HG02588 (cell line): ENCODE results near the gene MMAA.
"Not testable (repeated sequence)": the region's sequence is repeated elsewhere in the genome, so short reads cannot be mapped to it uniquely, and the experiment has no call there.

Experiments
- ATAC-seq: cut with Tn5 transposase; IDR thresholded peaks from one replicate; pipeline ENCODE4 v1.9.1; 2021; ENCODE audit warnings: mild to moderate bottlenecking, moderate library complexity; ENCODE audit not compliant: unreplicated experiment

Gene MMAA

GRCh38 chr4:145626623-145626982 lies 7.4 kb downstream of the MMAA start:
- no peak for ATAC-seq

DNA sequence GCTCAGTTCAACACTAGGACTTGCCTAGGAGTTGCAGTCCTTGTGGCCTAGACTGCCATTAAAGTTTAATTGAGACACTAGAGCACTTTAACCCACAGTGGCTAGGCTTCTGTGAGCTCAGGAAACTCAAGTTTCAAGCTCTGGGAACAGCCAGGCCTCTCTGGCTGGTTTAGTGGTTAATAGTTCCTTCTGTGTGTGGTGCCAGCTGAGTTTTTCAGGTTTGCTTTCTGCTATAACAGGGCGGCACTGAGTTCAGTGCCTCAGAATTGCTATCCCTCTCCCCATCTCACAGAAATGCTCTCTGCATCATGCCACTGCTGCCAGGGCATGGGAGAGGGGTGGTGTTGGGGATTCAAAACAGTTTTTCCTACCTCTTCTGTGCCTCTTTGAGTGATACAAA lies 15.9 kb downstream of the MMAA start:
- no peak for ATAC-seq

GRCh38 chr4:145635630-145636029 lies 16.4 kb downstream of the MMAA start:
- no peak for ATAC-seq

DNA sequence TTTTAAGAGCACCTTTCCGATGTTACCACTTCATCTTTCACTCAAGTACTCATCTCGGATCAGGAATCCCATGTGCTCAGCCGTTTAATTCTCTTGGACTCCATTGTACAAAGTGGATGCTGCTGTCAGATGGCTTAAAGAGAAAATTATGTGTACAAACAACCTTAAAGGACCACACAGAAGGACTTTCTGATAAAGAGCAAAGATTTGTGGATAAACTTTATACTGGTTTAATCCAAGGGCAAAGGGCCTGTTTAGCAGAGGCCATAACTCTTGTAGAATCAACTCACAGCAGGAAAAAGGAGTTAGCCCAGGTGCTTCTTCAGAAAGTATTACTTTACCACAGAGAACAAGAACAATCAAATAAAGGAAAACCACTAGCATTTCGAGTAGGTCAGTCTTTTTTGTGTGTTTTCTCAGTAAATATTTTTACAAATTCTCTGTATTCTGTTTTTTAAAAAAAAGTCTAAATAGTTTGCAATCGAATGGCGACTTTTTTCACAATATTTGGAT lies 20.1 kb downstream of the MMAA start:
- ATAC-seq: no peak

- not testable (repeated sequence) for ATAC-seq
These were observed 21.1 kb downstream of the MMAA start for GRCh38 chr4:145640236-145640635.

DNA sequence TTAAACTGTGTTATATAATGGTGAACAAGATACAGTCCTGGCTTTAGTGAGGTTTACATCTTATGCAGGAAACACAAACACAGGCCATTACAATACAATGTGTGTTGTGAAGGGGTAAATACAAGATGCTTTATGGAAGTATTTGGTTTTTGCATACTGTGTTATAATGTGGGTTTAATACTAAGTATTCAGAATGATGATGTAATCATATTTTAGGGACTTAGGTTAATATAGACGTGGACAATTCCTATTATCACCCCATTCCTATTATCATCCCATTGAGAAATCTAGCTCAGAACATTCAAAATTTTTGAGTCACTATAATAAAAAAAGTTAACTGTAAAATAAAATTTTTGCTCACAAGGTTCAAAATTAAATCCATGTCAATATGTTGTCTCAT lies 24.1 kb downstream of the MMAA start:
- ATAC-seq: no peak

GRCh38 chr4:145644699-145645098 lies 25.5 kb downstream of the MMAA start:
- no peak for ATAC-seq

GRCh38 chr4:145656156-145656555 lies 37.0 kb downstream of the MMAA start:
- ATAC-seq: no peak

GRCh38 chr4:145660064-145660463 lies 40.9 kb downstream of the MMAA start:
- no peak for ATAC-seq

GRCh38 chr4:145663194-145663593 lies 44.0 kb downstream of the MMAA start:
- no peak for ATAC-seq

- ATAC-seq: no peak
These were observed 46.6 kb downstream of the MMAA start for GRCh38 chr4:145665773-145666172.

GRCh38 chr4:145670422-145670821 lies 51.2 kb downstream of the MMAA start:
- no peak for ATAC-seq

GRCh38 chr4:145679520-145679919 lies 60.3 kb downstream of the MMAA start:
- no peak for ATAC-seq

DNA sequence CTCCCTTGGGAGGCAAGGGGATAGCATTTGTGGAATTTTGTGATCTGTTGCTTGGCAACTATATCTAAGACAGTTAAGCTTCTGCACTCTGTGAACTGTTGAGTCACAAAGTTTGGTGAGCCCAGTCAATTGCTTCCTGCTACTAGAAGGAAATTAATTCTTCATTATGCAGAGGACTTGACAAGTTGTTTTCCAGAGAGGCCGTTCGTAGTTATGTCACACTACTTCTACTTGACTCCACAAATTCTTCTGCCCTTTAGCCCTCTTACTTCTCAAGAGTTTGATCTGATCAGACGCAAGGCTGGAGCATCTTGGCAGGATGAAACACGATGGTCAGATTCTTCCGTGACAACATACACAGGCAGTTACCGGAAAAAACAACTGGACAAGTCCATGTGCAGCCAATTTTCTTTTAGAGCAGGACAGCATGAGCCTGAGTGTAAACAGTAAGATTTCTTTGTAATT lies 60.8 kb downstream of the MMAA start, which contains the start of gene C4orf51:
Gene C4orf51 (plus strand): TSS at position 156 of the 465 bp plus-strand sequence. CDS start 58 bp downstream, at position 214.
- no peak for ATAC-seq

DNA sequence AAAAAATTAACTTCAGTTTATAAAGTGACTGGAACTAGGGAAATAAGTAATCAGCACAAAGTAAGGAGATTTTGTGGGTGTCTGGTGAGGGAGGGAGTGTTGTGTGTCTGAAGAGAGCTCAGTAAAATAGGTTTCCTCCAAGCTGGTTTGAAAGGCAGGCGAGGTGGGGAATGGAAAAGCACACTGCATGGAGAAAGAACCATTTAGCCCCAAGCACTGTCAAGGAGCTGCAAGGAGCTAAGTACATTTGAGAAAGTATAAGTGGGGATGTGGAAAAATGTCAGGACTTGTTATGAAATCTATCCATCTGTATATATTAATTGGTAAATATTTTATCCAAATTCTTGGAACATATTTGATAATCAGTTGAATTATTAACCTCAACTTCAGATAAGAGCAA lies 61.7 kb downstream of the MMAA start:
- ATAC-seq: no peak

DNA sequence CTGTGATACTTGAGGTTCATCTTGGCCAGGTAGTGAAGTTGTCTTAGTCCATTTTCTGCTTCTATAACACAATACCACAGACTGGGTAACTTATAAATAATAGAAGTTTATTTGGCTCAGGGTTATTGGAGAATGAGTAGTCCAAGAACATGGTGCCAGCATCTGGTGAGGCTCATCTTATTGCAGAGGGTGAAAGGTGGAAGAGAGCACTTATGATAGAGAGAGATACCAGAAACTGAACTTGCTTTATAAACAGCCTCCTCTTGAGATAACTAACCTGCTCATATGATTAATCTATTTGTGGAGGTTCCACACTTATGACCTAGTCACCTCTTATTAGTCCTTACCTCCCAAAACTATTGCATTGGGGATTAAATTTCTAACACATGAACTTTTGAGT lies 62.3 kb downstream of the MMAA start:
- no peak for ATAC-seq

GRCh38 chr4:145681956-145682355 lies 62.8 kb downstream of the MMAA start:
- no peak for ATAC-seq

DNA sequence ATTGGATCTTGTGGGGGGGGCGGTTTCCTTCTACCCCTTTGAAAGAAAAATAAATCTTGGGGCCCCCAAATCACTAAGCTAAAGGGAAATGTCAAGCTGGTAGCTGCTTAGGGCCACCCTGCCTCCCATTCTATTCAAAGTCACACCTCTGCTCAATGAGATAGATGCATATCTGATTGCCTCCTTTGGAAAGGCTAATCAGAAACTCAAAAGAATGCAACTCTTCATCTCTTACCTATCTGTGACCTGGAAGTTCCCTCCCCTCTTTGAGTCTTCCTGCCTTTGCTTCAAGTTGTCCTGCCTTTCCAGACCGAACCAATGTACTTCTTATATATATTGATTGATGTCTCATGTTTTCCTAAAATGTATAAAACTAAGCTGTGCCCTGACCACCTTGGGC lies 67.8 kb downstream of the MMAA start:
- no peak for ATAC-seq

DNA sequence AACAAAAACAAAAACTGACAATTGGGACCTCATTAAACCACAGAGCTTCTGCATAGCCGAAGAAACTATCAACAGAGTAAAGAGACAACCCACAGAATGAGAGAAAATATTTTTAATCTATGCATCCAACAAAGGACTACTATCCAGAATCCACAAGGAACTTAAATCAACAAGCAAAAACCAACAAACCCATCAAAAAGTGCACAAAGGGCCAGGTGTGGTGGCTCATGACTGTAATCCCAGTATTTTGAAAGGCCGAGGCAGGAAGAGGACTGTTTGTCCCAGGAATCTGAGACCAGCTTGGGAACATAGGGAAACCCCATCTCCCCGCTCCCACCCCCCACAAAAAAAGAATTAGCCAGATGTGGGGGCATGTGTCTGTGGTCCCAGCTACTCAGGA lies 71.4 kb downstream of the MMAA start:
- no peak for ATAC-seq

GRCh38 chr4:145691416-145691815 lies 72.2 kb downstream of the MMAA start:
- ATAC-seq: not testable (repeated sequence)

GRCh38 chr4:145694929-145695328 lies 75.7 kb downstream of the MMAA start:
- ATAC-seq: no peak

- ATAC-seq: no peak
These were observed 78.1 kb downstream of the MMAA start for GRCh38 chr4:145697332-145697731.

- no peak for ATAC-seq
These were observed 79.3 kb downstream of the MMAA start for GRCh38 chr4:145698507-145698906.
